ENCODE data around the gene CNN3. TPM values are rescaled to one million over a fixed set of nuclear protein-coding genes. Genes with fewer than 3 reads are reported as not detected.

CNN3 gene
- total RNA-seq, 1 experiment from 2014 or later: 183 TPM

DNA sequence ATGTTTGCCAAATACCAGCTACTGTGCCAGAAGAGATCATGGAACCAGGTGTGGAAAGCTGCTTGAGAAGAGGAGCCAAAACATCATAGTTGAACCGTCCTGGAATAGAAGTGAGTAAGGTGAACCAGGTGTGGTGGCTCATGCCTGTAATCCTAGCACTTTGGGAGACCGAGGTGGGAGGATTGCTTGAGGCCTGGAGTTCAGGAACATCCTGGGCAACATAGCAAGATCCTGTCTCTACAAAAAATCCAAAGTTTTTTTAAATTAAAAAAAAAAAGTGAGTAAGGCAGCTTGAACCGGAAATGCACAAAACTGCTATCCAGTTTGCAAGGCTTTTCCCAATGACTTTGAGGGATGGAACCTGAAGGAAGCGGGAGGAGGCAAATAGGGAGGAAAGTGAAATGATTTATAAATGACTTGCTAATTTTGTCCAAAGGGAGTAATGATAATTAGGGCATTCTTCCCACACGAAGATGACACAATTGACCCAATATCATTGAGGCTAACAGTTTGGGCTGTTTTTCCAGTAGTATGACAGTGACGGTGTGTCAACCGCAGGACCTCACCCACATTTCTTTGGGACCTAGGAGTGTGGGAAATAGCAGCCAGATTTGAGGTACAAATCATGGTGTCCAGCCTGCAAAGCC is 1.5 kb upstream of the CNN3 start:
- H3K4me1 Mint-ChIP-seq: peaks cover 56% of the 10 kb centered on the region
- ChIA-PET CTCF (interaction anchor here (1.8 to 1.9 kb wide), 2 partner anchors 74 to 115 kb away, joined by 5 to 11 read pairs; no protein-coding TSS in a partner anchor), POLR2A (interaction anchor here (0.9 to 2.1 kb wide), 4 partner anchors 8 to 115 kb away, joined by 3 to 8 read pairs (median 3); no protein-coding TSS in a partner anchor)
- peaks cover 11% of the 10 kb centered on the region; the same call in 1 of the 2 replicates for H3K36me3 Mint-ChIP-seq
- H3K4me3 Mint-ChIP-seq: peak overlapping the region; percentile 92
- no peak for TF ChIP-seq RORB (CRISPR knock-in tag; IDR thresholded peaks at IDR 0.05)
- peak; percentile 95 for TF ChIP-seq ZNF121 (CRISPR knock-in tag; IDR thresholded peaks at IDR 0.05)
- DNase-seq (ENCODE audit: low spot score) (no peak), ATAC-seq (no peak)
- H3K9me3 Mint-ChIP-seq: no peaks in the 10 kb centered on the region
- H3K27me3 Mint-ChIP-seq (ENCODE audit: low read depth): no peaks in the 10 kb centered on the region
- peak overlapping the region; percentile 100 for H3K27ac Mint-ChIP-seq

- CTCF ChIA-PET: interaction anchor here (1.0 to 1.9 kb wide), 4 partner anchors 18 to 116 kb away, joined by 3 to 11 read pairs (median 4); no protein-coding TSS in a partner anchor
- POLR2A ChIA-PET: interaction anchor here (0.9 to 2.1 kb wide), 7 partner anchors 9 to 306 kb away, joined by 3 to 8 read pairs (median 3); partner anchors contain the start of gene RWDD3
- DNase-seq (ENCODE audit: low spot score): no peak
- TF ChIP-seq FOXP4 (CRISPR knock-in tag; IDR thresholded peaks at IDR 0.05): no peak
- TF ChIP-seq NR3C1 (CRISPR knock-in tag; conservative IDR thresholded peaks at IDR 0.05; ENCODE audit: low read depth): no peak
- TF ChIP-seq OVOL2 (CRISPR knock-in tag; IDR thresholded peaks at IDR 0.05; ENCODE audit: borderline replicate concordance): no peak
- TF ChIP-seq MXD4 (CRISPR knock-in tag; IDR thresholded peaks at IDR 0.05; ENCODE audit: borderline replicate concordance): no peak
- no peak for TF ChIP-seq NFE2L1 (CRISPR knock-in tag; IDR thresholded peaks at IDR 0.05)
- TF ChIP-seq, protein P1, sequence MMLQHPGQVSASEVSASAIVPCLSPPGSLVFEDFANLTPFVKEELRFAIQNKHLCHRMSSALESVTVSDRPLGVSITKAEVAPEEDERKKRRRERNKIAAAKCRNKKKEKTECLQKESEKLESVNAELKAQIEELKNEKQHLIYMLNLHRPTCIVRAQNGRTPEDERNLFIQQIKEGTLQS (CRISPR knock-in tag; conservative IDR thresholded peaks at IDR 0.05): no peak
- no peak for TF ChIP-seq ZNF219 (CRISPR knock-in tag; IDR thresholded peaks at IDR 0.05; ENCODE audit: borderline replicate concordance)
- TF ChIP-seq, protein P2, sequence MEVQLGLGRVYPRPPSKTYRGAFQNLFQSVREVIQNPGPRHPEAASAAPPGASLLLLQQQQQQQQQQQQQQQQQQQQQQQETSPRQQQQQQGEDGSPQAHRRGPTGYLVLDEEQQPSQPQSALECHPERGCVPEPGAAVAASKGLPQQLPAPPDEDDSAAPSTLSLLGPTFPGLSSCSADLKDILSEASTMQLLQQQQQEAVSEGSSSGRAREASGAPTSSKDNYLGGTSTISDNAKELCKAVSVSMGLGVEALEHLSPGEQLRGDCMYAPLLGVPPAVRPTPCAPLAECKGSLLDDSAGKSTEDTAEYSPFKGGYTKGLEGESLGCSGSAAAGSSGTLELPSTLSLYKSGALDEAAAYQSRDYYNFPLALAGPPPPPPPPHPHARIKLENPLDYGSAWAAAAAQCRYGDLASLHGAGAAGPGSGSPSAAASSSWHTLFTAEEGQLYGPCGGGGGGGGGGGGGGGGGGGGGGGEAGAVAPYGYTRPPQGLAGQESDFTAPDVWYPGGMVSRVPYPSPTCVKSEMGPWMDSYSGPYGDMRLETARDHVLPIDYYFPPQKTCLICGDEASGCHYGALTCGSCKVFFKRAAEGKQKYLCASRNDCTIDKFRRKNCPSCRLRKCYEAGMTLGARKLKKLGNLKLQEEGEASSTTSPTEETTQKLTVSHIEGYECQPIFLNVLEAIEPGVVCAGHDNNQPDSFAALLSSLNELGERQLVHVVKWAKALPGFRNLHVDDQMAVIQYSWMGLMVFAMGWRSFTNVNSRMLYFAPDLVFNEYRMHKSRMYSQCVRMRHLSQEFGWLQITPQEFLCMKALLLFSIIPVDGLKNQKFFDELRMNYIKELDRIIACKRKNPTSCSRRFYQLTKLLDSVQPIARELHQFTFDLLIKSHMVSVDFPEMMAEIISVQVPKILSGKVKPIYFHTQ (CRISPR knock-in tag; IDR thresholded peaks at IDR 0.05): no peak
- no peak for TF ChIP-seq ZNF396 (CRISPR knock-in tag; IDR thresholded peaks at IDR 0.05; ENCODE audit: borderline replicate concordance)
- TF ChIP-seq, protein P3, sequence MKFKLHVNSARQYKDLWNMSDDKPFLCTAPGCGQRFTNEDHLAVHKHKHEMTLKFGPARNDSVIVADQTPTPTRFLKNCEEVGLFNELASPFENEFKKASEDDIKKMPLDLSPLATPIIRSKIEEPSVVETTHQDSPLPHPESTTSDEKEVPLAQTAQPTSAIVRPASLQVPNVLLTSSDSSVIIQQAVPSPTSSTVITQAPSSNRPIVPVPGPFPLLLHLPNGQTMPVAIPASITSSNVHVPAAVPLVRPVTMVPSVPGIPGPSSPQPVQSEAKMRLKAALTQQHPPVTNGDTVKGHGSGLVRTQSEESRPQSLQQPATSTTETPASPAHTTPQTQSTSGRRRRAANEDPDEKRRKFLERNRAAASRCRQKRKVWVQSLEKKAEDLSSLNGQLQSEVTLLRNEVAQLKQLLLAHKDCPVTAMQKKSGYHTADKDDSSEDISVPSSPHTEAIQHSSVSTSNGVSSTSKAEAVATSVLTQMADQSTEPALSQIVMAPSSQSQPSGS (CRISPR knock-in tag; IDR thresholded peaks at IDR 0.05; ENCODE audit: borderline replicate concordance, low read depth): no peak
- no peak for TF ChIP-seq TP53 (CRISPR knock-in tag; IDR thresholded peaks at IDR 0.05)
- TF ChIP-seq NR1H2 (CRISPR knock-in tag; IDR thresholded peaks at IDR 0.05): no peak
- TF ChIP-seq, protein P4, sequence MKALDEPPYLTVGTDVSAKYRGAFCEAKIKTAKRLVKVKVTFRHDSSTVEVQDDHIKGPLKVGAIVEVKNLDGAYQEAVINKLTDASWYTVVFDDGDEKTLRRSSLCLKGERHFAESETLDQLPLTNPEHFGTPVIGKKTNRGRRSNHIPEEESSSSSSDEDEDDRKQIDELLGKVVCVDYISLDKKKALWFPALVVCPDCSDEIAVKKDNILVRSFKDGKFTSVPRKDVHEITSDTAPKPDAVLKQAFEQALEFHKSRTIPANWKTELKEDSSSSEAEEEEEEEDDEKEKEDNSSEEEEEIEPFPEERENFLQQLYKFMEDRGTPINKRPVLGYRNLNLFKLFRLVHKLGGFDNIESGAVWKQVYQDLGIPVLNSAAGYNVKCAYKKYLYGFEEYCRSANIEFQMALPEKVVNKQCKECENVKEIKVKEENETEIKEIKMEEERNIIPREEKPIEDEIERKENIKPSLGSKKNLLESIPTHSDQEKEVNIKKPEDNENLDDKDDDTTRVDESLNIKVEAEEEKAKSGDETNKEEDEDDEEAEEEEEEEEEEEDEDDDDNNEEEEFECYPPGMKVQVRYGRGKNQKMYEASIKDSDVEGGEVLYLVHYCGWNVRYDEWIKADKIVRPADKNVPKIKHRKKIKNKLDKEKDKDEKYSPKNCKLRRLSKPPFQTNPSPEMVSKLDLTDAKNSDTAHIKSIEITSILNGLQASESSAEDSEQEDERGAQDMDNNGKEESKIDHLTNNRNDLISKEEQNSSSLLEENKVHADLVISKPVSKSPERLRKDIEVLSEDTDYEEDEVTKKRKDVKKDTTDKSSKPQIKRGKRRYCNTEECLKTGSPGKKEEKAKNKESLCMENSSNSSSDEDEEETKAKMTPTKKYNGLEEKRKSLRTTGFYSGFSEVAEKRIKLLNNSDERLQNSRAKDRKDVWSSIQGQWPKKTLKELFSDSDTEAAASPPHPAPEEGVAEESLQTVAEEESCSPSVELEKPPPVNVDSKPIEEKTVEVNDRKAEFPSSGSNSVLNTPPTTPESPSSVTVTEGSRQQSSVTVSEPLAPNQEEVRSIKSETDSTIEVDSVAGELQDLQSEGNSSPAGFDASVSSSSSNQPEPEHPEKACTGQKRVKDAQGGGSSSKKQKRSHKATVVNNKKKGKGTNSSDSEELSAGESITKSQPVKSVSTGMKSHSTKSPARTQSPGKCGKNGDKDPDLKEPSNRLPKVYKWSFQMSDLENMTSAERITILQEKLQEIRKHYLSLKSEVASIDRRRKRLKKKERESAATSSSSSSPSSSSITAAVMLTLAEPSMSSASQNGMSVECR (CRISPR knock-in tag; IDR thresholded peaks at IDR 0.05; ENCODE audit: borderline replicate concordance): no peak
- TF ChIP-seq RELA (CRISPR knock-in tag; IDR thresholded peaks at IDR 0.05; ENCODE audit: borderline replicate concordance): no peak
- no peak for TF ChIP-seq CREB1 (CRISPR knock-in tag; IDR thresholded peaks at IDR 0.05)
- 0 out of 2 replicates have a peak, but pooled peaks have one; percentile 56 for TF ChIP-seq ZNF416 (CRISPR knock-in tag; IDR thresholded peaks at IDR 0.05)
- no peak for TF ChIP-seq FOXK1 (CRISPR knock-in tag; IDR thresholded peaks at IDR 0.05)
- no peak for TF ChIP-seq NFATC4 (CRISPR knock-in tag; IDR thresholded peaks at IDR 0.05)
- TF ChIP-seq GTF2I (CRISPR knock-in tag; conservative IDR thresholded peaks at IDR 0.05): no peak
- TF ChIP-seq FOXP1 (CRISPR knock-in tag; IDR thresholded peaks at IDR 0.05; ENCODE audit: borderline replicate concordance): no peak
- TF ChIP-seq ESRRA (CRISPR knock-in tag; IDR thresholded peaks at IDR 0.05; ENCODE audit: borderline replicate concordance): no peak; the same call in 1 of the 2 replicates
Observed at GRCh38 chr1:94927405-94928175, 680 bp upstream of the CNN3 start.

More at GRCh38 chr1:94927405-94928175, 680 bp upstream of the CNN3 start:
- Mint-ChIP-seq H3K36me3 (peaks cover 7% of the 10 kb centered on the region; the same call in 1 of the 2 replicates), H3K4me1 (peaks cover 64% of the 10 kb centered on the region), H3K27ac (peak overlapping the region; percentile 100), H3K4me3 (peak overlapping the region; percentile 92), H3K9me3 (no peaks in the 10 kb centered on the region), H3K27me3 (ENCODE audit: low read depth) (no peaks in the 10 kb centered on the region)
- peak; percentile 38 for ATAC-seq
